GM18951 (cell line): ENCODE data around the gene SLC6A18.

Source experiments
- POLR2A ChIP-seq: IDR thresholded peaks from 4 replicates; pipeline ENCODE4 v1.6.1; 2011; ENCODE audit warnings: mild to moderate bottlenecking; ENCODE audit not compliant: insufficient read length, insufficient read depth; ENCODE audit errors: extremely low read depth
- in situ Hi-C: fragments of 300-500 bp; cut with MboI; formaldehyde crosslinking; loops from one replicate; pipeline ENCODE4 v1.12.0; 2022; ENCODE audit warnings: low sequenced_read_pairs, mixed read lengths, inconsistent platforms; ENCODE audit not compliant: unreplicated experiment

Gene SLC6A18

DNA sequence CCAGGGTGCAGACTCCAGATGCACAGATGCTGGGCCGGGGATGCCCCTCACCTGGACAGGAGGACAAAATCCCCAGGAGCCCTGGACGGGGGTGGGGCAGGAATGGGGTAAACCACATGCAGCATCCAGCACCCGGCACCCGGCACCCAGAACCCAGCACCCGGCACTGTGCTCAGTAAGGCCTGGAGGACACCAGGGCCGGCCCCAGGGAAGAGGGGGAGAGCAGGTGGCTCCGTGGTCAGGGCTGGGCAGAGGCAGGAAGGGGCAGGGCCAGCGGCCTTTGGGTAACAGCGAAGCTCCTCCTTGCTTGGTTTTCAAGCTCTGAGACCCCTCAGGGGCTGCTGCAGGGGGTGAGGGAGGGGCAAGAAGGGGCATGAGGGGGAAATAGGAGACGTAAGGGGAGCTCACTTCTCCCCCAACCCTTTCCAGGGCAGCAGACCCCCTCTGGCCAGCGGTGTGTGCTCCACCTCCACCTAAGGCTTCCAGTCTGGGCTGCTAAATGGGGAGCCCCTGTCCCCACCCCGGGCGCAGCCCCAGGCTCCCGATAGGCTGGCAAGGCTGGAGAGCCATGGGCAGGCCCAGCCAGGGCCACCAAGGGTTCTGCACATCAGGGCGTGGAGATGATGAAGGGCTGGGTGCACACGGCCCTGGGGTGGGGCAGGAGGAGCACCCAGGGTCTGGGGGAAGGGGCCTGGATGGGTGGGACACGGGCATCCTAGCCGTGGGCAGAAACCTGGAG is 41.6 kb upstream of the SLC6A18 start:
- no peak for TF ChIP-seq POLR2A
- in situ Hi-C loops: no loop called here

GRCh38 chr5:1184163-1184470 is 41.1 kb upstream of the SLC6A18 start:
- TF ChIP-seq POLR2A: no peak
- in situ Hi-C loops: no loop called here

GRCh38 chr5:1184481-1184880 is 40.7 kb upstream of the SLC6A18 start:
- in situ Hi-C loops: no loop called here
- no peak for TF ChIP-seq POLR2A

DNA sequence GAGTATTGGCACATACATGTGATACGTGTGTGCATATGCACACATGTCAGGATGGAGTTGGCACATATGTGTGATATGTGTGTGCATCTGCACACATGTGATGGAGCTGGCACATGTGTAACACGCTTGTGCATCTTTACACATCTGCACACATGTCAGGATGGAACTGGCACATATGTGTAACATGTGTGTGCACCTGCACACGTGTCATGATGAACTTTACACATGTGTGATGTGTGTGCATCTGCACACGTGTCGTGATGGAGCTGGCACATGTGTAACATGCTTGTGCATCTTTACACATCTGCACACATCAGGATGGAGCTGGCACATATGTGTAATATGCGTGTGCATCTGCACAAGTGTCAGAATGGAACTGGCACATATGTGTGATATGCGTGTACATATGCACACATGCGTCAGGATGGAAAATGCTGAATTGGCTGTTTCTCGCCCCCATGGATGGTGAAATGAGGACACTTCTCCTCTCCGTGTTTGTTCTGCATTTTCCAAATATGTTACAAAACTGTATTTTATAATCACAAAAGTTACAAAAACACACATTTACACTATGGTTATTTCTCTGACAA is 40.0 kb upstream of the SLC6A18 start:
- in situ Hi-C loops: no loop called here
- TF ChIP-seq POLR2A: no peak

GRCh38 chr5:1185629-1186350 is 39.4 kb upstream of the SLC6A18 start:
- in situ Hi-C loops: no loop called here
- TF ChIP-seq POLR2A: no peak

- in situ Hi-C loops: no loop called here
- no peak for TF ChIP-seq POLR2A
Observed at GRCh38 chr5:1186351-1187233, 38.6 kb upstream of the SLC6A18 start.

- no peak for TF ChIP-seq POLR2A
- in situ Hi-C loops: no loop called here
Observed at GRCh38 chr5:1187234-1187949, 37.8 kb upstream of the SLC6A18 start.

- no peak for TF ChIP-seq POLR2A
- in situ Hi-C loops: no loop called here
Observed at GRCh38 chr5:1187950-1188334, 37.2 kb upstream of the SLC6A18 start.

GRCh38 chr5:1188464-1188863 is 36.7 kb upstream of the SLC6A18 start:
- in situ Hi-C loops: no loop called here
- TF ChIP-seq POLR2A: no peak

- no peak for TF ChIP-seq POLR2A
- in situ Hi-C loops: no loop called here
Observed at GRCh38 chr5:1189269-1189668, 35.9 kb upstream of the SLC6A18 start.

GRCh38 chr5:1190278-1190677 is 34.9 kb upstream of the SLC6A18 start:
- no peak for TF ChIP-seq POLR2A
- in situ Hi-C loops: no loop called here

GRCh38 chr5:1190837-1191239 is 34.3 kb upstream of the SLC6A18 start:
- in situ Hi-C loops: no loop called here
- no peak for TF ChIP-seq POLR2A

DNA sequence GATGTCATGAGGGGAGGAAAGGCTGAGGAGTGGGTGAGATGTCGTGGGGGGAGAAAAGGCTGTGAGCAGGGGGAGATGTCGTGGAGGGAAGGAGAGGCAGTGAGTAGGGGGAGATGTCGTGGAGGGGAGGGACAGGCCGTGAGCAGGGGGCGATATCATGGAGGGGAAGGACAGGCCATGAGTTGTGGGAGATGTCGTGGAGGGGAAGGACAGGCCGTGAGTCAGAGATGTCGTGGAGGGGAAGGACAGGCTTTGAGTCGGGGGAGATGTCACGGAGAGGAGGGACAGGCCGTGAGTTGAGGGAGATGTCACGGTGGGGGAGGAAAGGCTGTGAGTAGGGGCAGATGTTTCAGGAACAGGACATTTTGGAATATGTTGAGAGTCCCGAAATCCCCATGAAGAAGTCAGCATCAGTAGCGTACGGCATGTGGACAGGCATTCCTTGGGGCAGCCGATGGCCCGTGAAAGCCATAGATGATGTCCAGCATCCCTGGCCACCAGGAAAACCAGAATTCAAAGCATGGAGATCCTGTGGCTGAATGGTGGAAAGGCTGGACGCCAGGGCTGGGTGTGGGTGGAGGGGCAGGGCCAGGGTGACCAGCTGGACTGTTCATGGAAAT is 32.1 kb upstream of the SLC6A18 start:
- in situ Hi-C loops: no loop called here
- no peak for TF ChIP-seq POLR2A

DNA sequence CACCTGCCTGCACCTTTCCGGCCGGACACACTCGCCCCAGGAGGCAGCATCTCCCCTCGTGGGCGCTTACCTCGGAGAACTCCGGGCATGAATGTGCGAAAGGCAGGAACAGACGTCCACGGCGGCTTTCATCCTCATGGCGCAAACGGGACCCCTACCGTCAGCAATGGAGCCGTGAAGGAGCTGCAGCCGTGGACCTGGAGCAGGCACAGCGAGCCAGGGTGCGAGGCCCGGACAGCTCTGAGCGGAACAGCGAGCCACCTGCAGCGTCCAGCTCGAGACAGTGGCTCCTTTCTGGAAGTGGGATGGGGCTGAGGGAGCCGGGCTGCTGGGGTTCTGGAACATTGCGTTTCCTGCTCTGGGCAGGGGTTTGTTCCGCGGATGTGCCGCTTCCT is 31.6 kb upstream of the SLC6A18 start:
- no peak for TF ChIP-seq POLR2A
- in situ Hi-C loops: no loop called here
